G401.6 (cell line): ENCODE measurements around the gene TRAF1.

Experiments
- FAIRE-seq: peaks from 2 replicates; lab custom pipeline; 2012; peaks lifted over from hg19 to GRCh38; lab: Jason Lieb, UNC

Gene TRAF1

DNA sequence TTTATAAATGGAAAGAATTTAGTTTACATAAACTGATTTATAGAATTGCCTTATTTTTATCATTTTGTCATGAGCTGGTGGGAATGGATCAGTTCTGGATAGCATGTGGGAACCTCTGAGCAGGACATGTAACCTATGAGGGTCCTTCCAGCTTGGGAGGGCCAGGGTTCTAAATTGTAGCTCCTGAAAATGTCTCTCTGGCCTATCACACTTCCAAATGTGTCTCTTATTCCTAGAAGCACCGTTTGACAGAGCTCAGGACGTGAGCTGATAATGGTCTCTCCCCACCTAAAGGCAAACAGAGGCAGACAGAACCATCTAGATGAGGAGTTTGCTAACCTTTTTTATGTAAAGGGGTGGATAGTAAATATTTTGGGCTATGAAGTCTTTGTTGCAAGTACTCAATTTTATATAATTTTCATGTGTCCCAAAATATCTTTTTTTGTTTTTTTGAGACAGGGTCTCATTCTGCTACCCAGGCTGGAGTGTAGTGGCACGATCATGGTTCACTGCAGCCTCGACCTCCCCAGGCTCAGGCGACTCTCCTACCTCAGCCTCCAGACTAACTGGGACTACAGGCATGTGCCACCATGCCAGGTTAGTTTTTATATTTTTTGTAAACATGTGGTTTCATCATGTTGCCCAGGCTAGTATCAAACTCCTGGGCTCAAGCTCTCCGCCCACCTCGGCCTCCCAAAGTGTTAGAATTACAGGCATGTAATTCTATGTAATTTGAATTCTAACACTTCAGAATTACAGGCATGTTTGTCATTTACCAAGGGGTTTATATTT, 4.0 kb downstream of the TRAF1 start:
- no peak for FAIRE-seq

- FAIRE-seq: no peak
Observed at GRCh38 chr9:120921661-120922181, 4.9 kb downstream of the TRAF1 start.

- FAIRE-seq: no peak
Observed at GRCh38 chr9:120920806-120921178, 5.8 kb downstream of the TRAF1 start.

DNA sequence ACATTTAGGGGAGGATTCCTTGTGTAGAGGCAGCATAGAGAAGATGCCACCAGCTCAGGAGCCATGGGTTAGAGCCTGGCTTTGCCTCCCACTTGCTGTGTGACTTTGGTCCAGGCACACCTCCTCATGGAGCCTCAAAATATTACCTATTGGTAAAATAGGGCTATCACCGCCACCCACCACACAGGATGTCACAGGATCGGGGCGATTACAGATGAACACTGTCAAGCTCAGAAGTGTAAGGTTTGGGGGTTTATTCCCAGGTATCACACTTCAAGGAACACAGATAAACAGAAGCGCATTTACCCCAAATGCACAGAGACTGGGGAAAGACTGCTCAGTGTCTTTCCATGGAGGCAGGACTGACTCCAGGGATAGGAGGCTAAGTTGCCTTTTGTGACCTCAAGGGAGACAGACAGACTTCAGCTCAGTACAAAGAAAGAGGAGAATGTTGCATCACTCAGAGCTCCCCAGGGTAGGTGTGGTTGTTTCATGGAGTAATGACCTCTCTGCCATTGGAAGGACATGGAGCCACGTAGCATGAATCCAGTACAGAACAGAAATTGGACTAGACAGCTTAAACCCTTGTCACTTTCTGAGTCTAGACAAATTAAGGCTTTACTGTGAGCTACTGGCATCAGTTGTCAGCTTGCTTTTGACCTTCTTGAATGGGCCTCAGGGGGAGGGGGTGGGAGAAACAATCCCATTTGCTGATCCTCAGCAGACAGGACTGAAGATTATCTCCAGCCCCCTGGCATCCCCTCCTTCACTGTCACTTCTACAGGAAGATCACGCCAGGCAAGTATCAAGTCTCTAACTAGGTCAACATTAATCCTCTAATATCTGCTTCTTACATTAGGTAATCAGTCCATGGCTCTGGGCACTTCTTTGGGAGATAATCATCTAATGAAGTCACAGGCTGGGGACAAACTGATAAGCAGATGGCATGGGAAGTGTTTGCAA, 6.5 kb downstream of the TRAF1 start:
- no peak for FAIRE-seq

DNA sequence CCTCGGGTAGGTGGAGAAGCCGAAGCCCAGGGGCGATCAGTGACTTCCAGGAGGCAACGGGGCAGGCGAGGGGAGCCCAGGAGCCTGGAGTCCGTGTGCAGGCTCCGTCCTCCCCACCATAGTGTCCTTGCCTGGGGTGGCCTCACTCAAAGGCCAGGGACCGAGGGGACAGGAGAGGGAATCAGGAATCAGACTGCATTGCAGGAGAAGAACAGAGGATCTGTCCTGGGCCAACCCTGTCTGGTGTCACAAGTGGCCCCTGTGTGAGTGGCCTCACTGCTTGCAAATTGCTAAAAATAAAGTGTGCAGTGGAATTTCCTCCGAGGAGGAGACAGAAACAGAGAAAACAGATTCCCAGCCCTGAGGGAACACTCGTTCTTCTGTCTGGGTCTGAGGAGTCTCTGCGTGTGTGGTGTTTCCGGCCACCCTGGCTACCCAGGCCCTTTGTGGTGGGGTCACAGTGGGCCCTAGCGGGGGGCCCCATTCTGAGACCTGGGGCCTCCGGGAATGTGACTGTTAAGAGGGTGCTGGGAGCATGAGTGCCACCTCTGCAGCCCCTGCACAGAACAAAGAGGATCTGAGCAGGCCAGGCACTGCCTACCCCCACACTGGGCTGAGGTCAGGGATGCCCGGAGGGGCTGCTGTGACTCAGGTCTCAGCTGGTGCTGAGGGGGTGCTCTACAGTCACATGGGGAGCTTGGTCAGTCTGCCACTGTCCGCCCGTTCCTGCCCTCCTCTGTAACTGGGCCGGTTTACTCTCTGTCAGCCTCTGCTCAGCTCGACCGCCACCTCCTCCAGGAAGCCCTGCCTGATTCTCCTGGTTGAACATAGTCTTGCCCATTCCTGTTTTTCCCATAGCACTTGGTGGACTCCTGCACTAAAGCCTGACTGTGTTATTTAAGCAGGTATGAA, 7.4 kb downstream of the TRAF1 start:
- no peak for FAIRE-seq

GRCh38 chr9:120917929-120918762, 8.4 kb downstream of the TRAF1 start:
- no peak for FAIRE-seq

DNA sequence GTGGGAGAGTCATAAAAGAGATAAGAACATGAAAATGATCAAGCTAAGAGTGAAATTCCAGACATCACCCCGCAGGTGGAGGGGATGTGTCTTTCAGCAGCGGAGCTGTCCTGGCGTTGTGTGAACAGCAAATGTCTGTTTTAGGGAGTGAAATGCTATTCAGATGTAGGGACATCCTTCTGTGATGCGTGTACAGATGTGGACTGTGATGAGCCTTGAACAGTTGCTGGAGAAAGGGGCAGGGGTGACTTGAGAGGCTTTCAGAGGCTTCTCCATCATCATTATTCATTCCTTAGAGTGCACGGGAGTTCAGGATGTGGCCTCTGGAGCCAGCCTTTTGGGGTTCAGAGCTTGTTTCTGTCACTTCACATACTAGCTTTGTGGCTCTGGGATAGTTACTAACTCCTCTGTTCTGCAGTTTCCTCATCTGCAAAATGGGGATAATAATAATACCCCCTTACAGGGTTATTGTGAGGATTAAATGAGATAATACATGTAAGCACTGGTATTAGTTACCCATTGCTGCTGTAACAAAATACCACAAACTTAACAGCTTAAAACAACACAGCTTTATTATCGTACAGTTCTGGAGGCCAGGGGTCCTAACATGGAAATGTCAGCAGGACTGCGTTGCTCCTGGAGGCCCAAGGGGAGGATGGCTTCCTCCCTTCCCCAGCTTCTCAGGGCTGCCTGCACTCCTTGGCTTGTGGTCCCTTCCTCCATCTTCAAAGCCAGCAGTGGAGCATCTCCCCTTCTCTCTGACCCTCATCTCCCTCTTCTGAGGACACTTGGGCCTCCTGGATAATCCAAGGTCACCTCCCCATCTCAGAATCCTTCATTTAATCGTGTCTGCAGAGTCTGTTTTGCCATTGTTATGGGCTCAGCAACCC, 9.4 kb downstream of the TRAF1 start:
- FAIRE-seq: no peak

DNA sequence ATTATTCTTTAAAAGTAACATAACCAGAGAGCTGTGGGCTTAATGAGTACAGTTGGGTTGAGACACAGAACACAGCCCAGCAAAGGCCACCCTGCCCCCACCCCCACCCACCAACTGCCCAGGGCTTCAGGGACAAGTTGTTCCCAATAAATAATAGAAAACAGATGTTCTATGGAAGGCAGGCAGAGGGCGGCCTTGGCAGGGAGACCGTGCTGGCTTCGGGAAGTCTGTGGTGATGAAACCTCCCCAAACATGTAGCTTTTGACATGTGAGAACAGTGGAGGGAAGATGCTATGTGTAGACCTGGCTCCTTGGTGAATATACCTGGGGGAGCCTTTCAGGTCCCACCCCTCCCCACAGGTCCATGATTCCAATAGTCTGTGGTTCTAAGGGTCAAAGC, 10.0 kb downstream of the TRAF1 start:
- no peak for FAIRE-seq

- no peak for FAIRE-seq
Observed at GRCh38 chr9:120915854-120916470, 10.6 kb downstream of the TRAF1 start.

DNA sequence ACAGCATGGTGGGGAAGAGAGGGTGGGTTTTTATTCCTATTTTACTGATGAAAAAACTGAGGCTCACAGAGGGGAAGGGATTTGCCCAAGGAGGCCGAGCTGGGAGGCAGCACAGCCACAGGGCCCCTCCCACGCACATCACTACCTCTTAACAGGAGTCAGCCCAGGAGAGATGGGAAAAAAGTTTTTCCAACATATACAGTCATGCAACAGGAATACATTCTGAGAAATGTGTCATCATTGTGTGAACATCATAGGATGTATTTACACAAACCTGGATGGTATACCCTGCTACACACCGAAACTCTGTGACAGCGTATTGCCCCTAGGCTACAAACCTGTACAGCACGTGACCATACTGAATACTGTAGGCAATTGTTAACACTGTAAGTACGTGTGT, 11.6 kb downstream of the TRAF1 start:
- FAIRE-seq: no peak

DNA sequence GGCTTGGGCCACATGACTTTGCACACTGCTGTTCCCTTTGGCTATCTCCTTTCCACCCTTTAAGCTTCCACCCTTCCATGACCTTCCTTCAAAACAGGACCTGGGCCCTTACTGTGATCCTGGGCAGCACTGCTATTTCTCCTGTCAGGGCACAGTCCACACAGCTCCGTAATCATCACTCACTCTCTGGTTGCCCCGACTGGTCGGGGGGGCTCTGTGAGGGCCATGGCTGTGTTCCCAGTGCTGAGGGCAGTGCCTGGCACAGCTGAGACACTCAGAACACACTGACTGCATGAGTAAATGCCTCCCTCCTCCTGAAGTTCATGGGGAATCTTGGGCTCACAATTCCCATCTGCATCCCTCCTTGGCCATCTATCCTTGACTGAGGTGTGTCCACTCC, 12.2 kb downstream of the TRAF1 start:
- no peak for FAIRE-seq

DNA sequence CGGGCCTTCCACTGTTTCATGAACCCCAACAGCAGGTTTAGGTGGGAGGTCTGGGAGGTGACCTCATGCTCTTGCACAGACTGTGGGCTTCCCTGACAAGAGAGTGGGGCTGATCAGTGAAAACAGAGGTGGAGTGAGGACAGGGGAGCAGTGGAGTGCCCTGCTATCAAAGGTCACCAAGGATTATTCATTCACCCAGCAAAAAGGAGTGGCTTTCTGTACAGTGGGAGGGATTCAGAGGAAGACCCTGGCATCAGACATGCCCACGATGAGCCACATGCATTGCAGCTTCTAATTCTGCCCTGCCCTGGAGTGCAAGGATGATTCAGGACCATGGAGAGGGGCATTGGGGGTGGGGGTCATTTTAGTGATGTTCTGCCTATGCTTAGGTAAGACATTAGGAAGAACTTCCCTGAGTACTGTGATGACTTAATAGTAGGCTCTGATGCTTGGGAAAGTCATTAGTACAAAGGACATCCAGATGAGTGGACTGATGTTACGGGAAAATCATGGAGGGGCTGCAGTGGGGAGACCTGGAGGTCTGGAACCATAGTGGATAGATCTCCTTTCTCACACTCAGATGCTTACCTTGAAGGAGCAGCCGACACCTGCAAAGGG, 12.8 kb downstream of the TRAF1 start:
- no peak for FAIRE-seq

DNA sequence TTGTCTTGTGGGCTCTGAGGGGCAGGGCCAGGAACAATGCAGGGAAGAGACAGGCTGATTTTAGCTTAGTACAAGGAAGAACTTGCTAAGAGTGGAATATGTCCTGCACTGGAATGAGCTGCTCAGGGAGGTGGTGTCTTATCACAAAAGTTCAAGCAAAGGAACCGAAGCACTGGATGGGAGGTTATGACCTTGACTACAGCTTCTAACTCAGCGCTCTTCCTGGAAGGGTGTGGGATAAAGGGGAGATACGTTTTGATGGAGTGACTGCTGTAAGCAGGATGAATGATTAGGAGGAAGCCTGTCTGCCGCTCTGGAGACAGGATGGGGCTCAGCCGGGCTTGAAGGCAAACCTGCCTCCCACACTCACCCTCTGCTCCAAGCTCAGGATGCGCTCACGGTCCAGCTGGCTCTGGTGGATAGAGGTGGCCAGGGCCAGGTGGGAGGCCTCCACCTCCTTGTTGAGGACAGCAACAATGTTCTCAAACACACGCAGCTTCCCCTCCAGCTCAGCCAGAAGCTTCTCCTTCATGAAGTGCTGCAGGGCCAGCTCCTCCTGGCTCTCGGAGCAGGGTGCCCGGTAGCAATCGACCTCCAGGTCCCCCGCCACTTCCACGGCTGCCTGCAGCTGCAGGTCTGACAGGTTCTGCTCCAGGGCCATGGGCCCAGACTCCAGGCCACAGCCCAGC, 13.5 kb downstream of the TRAF1 start:
- FAIRE-seq: no peak

GRCh38 chr9:120911295-120911837, 15.2 kb downstream of the TRAF1 start:
- no peak for FAIRE-seq

GRCh38 chr9:120910643-120911042, 16.0 kb downstream of the TRAF1 start:
- no peak for FAIRE-seq

- no peak for FAIRE-seq
Observed at GRCh38 chr9:120909904-120910303, 16.7 kb downstream of the TRAF1 start.

DNA sequence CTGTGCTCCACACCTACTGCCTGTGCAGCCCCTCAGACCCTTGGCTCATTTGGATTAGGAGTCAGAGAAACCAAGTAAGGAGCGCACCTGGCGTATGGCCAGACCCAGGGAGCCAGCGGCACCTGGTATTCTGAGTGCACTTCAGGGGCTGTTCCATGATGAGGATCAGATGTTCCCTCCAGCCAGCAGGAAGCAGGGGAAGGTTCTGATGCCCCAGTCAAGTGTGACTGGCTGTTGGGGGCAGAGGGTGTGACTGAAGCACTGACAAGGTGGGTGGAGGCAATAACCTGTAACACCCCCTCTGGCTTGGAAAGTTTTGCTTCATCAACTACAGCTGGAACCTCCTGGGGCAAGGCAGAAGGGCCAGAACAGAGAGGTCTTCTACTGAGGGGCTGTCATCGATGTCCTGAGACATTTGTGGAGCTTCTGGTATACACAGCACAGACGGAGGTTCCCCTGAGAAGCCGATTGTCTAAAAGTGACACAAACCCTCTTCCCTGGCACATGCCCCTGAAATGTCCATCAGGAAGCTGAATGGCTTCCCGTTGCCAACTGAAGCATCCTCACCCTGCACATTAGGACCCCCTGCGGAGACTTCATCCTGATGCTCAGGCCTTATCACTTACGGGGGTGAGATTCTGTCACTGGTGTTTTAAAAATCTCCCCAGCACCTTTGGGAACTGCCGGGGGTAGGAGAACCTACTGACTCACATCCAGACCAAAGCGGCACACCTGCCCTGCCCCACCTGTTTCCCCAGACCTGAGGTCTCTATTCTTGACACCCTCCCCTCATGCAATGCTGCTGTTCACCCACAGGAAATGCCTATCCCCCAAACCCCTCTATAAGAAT, 21.1 kb downstream of the TRAF1 start:
- no peak for FAIRE-seq

- no peak for FAIRE-seq
Observed at GRCh38 chr9:120904978-120905301, 21.7 kb downstream of the TRAF1 start.
